Umbilical cord (tissue), 2 donors: ENCODE measurements around the gene RAD51B. TPM values are rescaled to one million over a fixed set of nuclear protein-coding genes. Genes with fewer than 3 reads are reported as not detected.

ENCODE experiments used
- DNase-seq: peaks from one replicate; pipeline ENCODE4 v3.0.0-alpha.2; 2015; ENCODE audit warnings: low spot score
- total RNA-seq: library from RNA; depleted of rRNA; stranded (reverse); fragments of >200 nt; gene quantifications from one replicate; pipeline ENCODE4 v1.2.3, GENCODE V29; 2014; ENCODE audit warnings: low replicate concordance; ENCODE audit not compliant: insufficient read depth

RAD51B gene
- total RNA-seq, 1 donor from 2014 or later, result 34.2 TPM

GRCh38 chr14:68546839-68547238, 727.3 kb downstream of the RAD51B start:
- no peak for DNase-seq

- DNase-seq, result peak; percentile 82
These were observed 728.0 kb downstream of the RAD51B start for GRCh38 chr14:68547305-68548193.

GRCh38 chr14:68548194-68549076, 728.9 kb downstream of the RAD51B start:
- DNase-seq, result peak; percentile 99

GRCh38 chr14:68550338-68550715, 730.7 kb downstream of the RAD51B start:
- no peak for DNase-seq

- DNase-seq, result peak; percentile 76
These were observed 731.6 kb downstream of the RAD51B start for GRCh38 chr14:68551045-68551683.

GRCh38 chr14:68552075-68552474, 732.5 kb downstream of the RAD51B start:
- no peak for DNase-seq

GRCh38 chr14:68552602-68553001, 733.0 kb downstream of the RAD51B start:
- no peak for DNase-seq

- DNase-seq, result no peak
These were observed 733.7 kb downstream of the RAD51B start for GRCh38 chr14:68553311-68553710.

- DNase-seq, result no peak
These were observed 734.7 kb downstream of the RAD51B start for GRCh38 chr14:68554231-68554630.

GRCh38 chr14:68556253-68556652, 736.7 kb downstream of the RAD51B start:
- DNase-seq, result no peak

- no peak for DNase-seq
These were observed 738.1 kb downstream of the RAD51B start for GRCh38 chr14:68557648-68558047.

- no peak for DNase-seq
These were observed 738.5 kb downstream of the RAD51B start for GRCh38 chr14:68558096-68558495.

- no peak for DNase-seq
These were observed 740.4 kb downstream of the RAD51B start for GRCh38 chr14:68559949-68560348.

GRCh38 chr14:68561531-68562007, 742.0 kb downstream of the RAD51B start:
- no peak for DNase-seq

- DNase-seq, result no peak
These were observed 743.3 kb downstream of the RAD51B start for GRCh38 chr14:68562911-68563250.

GRCh38 chr14:68563251-68564131, 743.9 kb downstream of the RAD51B start:
- DNase-seq, result no peak

- DNase-seq, result no peak
These were observed 744.7 kb downstream of the RAD51B start for GRCh38 chr14:68564191-68564825.

- DNase-seq, result peak; percentile 52
These were observed 745.5 kb downstream of the RAD51B start for GRCh38 chr14:68564826-68565759.

- DNase-seq, result no peak
These were observed 746.5 kb downstream of the RAD51B start for GRCh38 chr14:68566075-68566474.
